ENCODE measurements around the gene PKIB. TPM values are rescaled to one million over a fixed set of nuclear protein-coding genes. Genes with fewer than 3 reads are reported as not detected.

Gene PKIB
- polyA plus RNA-seq, 1 donor (not counting 4 experiments of a cell fraction or from before 2014, with no cell fraction given) = 8.7 TPM

DNA sequence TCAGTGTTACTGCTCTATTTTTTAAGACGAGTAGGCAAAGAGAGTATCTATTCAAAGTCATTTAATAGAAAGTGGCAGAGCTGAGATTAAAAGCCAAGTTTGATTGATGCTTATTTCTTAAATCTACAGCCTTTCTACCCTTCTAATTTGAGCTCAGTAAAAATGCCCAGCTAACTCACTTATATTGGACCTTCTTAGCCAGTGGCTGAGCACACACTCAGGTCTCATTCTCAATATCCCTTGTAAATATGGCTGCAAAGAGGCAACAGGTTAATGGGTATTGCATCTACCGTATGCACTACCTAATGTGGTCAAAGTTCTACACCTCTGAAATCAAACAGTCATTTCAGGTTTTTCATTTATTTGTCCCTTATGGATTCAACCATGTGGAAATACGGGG, 6.7 kb downstream of the PKIB start:
- Histone ChIP-seq H3K4me1 (ENCODE audit: control insufficient read depth, extremely low read depth, insufficient read depth, low read length) (no peaks in the 10 kb centered on the region), H3K9ac (ENCODE audit: control insufficient read depth, extremely low read depth, insufficient read depth, low read length) (no peak overlapping the region), H2AFZ (ENCODE audit: control insufficient read depth, low read length) (no peak overlapping the region), H3K27ac (ENCODE audit: control insufficient read depth, insufficient read depth, low read length) (no peak overlapping the region), H3K4me3 (ENCODE audit: control insufficient read depth in 2 of 3, extremely low read depth in 1 of 3, insufficient read depth in 2 of 3, low read depth in 1 of 3, low read length in 3 of 3) (no peak overlapping the region), H3K9me3 (ENCODE audit: control insufficient read depth, low read depth, low read length) (no peaks in the 10 kb centered on the region), H3K27me3 (ENCODE audit: control insufficient read depth, extremely low read depth, insufficient read depth, low read length) (no peaks in the 10 kb centered on the region), H3K36me3 (ENCODE audit: control insufficient read depth in 2 of 2, extremely low read depth in 1 of 2, insufficient read depth in 2 of 2, low read length in 2 of 2) (no peaks in the 10 kb centered on the region), H3K79me2 (ENCODE audit: control insufficient read depth, insufficient read depth, low read length) (no peaks in the 10 kb centered on the region), H4K20me1 (ENCODE audit: control insufficient read depth, extremely low read depth, insufficient read depth, low read length) (no peaks in the 10 kb centered on the region), H3K9me1 (ENCODE audit: control insufficient read depth, extremely low read depth, insufficient read depth, low read length) (no peaks in the 10 kb centered on the region), H3K4me2 (ENCODE audit: control insufficient read depth, extremely low read depth, insufficient read depth, low read depth, low read length) (no peak overlapping the region)
- no peak for DNase-seq (ENCODE audit: low read depth, low spot score)
- no peak for FAIRE-seq
- dilution Hi-C loops (cut with MboI; ENCODE audit: extremely low pct_ligation_motif_present, low sequenced_read_pairs) = no loop called here
- TF ChIP-seq, protein P1, sequence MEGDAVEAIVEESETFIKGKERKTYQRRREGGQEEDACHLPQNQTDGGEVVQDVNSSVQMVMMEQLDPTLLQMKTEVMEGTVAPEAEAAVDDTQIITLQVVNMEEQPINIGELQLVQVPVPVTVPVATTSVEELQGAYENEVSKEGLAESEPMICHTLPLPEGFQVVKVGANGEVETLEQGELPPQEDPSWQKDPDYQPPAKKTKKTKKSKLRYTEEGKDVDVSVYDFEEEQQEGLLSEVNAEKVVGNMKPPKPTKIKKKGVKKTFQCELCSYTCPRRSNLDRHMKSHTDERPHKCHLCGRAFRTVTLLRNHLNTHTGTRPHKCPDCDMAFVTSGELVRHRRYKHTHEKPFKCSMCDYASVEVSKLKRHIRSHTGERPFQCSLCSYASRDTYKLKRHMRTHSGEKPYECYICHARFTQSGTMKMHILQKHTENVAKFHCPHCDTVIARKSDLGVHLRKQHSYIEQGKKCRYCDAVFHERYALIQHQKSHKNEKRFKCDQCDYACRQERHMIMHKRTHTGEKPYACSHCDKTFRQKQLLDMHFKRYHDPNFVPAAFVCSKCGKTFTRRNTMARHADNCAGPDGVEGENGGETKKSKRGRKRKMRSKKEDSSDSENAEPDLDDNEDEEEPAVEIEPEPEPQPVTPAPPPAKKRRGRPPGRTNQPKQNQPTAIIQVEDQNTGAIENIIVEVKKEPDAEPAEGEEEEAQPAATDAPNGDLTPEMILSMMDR (optimal IDR thresholded peaks at IDR 0.05 in 1 of 3, IDR thresholded peaks at IDR 0.05 in 1 of 3, conservative IDR thresholded peaks at IDR 0.05 in 1 of 3; ENCODE audit: extremely low read depth in 1 of 3, insufficient read depth in 2 of 3, low read length in 3 of 3) = no peak
- no peak for TF ChIP-seq EZH2 (IDR thresholded peaks at IDR 0.05; ENCODE audit: low read length)

DNA sequence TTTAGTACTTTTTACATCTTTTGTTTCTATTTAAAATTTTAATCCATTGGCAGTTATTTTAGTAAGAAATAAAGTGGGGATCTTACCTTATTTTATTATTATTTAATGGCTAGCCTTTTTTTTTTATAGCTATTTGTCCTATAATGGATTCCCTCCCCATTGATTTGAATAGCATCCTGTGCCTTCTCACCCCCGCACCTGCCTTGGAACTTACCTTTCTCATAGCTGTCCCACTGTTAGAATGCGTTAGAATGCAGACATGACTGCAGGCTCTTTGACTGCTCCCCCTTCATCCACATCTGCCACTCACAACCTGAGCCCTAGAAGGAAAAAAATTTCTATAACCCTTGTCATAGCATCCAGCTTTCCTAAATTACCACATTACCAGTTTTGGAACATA, 9.1 kb downstream of the PKIB start:
- Histone ChIP-seq H3K79me2 (ENCODE audit: control insufficient read depth, insufficient read depth, low read length) (no peaks in the 10 kb centered on the region), H3K4me2 (ENCODE audit: control insufficient read depth, extremely low read depth, insufficient read depth, low read depth, low read length) (no peak overlapping the region), H3K4me1 (ENCODE audit: control insufficient read depth, extremely low read depth, insufficient read depth, low read length) (no peaks in the 10 kb centered on the region), H2AFZ (ENCODE audit: control insufficient read depth, low read length) (no peak overlapping the region), H3K9me3 (ENCODE audit: control insufficient read depth, low read depth, low read length) (no peaks in the 10 kb centered on the region), H3K9me1 (ENCODE audit: control insufficient read depth, extremely low read depth, insufficient read depth, low read length) (no peaks in the 10 kb centered on the region), H3K9ac (ENCODE audit: control insufficient read depth, extremely low read depth, insufficient read depth, low read length) (no peak overlapping the region), H3K27ac (ENCODE audit: control insufficient read depth, insufficient read depth, low read length) (no peak overlapping the region), H3K27me3 (ENCODE audit: control insufficient read depth, extremely low read depth, insufficient read depth, low read length) (no peaks in the 10 kb centered on the region), H3K4me3 (ENCODE audit: control insufficient read depth in 2 of 3, extremely low read depth in 1 of 3, insufficient read depth in 2 of 3, low read depth in 1 of 3, low read length in 3 of 3) (no peak overlapping the region), H3K36me3 (ENCODE audit: control insufficient read depth in 2 of 2, extremely low read depth in 1 of 2, insufficient read depth in 2 of 2, low read length in 2 of 2) (no peaks in the 10 kb centered on the region), H4K20me1 (ENCODE audit: control insufficient read depth, extremely low read depth, insufficient read depth, low read length) (no peaks in the 10 kb centered on the region)
- no peak for DNase-seq (ENCODE audit: low read depth, low spot score)
- no peak for FAIRE-seq
- TF ChIP-seq, protein P1 (optimal IDR thresholded peaks at IDR 0.05 in 1 of 3, IDR thresholded peaks at IDR 0.05 in 1 of 3, conservative IDR thresholded peaks at IDR 0.05 in 1 of 3; ENCODE audit: extremely low read depth in 1 of 3, insufficient read depth in 2 of 3, low read length in 3 of 3) = no peak
- dilution Hi-C loops (cut with MboI; ENCODE audit: extremely low pct_ligation_motif_present, low sequenced_read_pairs) = no loop called here
